Neural crest cell (in vitro differentiated cells): Measurements from ENCODE around the gene AKR7A3. TPM values are rescaled to one million over a fixed set of nuclear protein-coding genes. Genes with fewer than 3 reads are reported as not detected.

ENCODE experiments used
- DNase-seq: peaks from one replicate; pipeline ENCODE4 v3.0.0; 2021; ENCODE audit warnings: low read depth, mixed read lengths, low spot score
- H3K27ac Mint-ChIP-seq: one replicate; pipeline ENCODE4 v1.8.0; 2021; ENCODE audit warnings: mild to moderate bottlenecking, mixed read lengths; ENCODE audit not compliant: unreplicated experiment
- H3K27me3 Mint-ChIP-seq: 2 replicates; pipeline ENCODE4 v1.8.0; 2021; ENCODE audit warnings: low read depth, mild to moderate bottlenecking, mixed read lengths
- H3K36me3 Mint-ChIP-seq: 2 replicates; pipeline ENCODE4 v1.8.0; 2021; ENCODE audit warnings: low read depth, mild to moderate bottlenecking, mixed read lengths
- H3K4me1 Mint-ChIP-seq: 2 replicates; pipeline ENCODE4 v1.8.0; 2021; ENCODE audit warnings: mixed read lengths
- H3K4me3 Mint-ChIP-seq: one replicate; pipeline ENCODE4 v1.8.0; 2021; ENCODE audit warnings: mild to moderate bottlenecking, mixed read lengths
- H3K9me3 Mint-ChIP-seq: 2 replicates; pipeline ENCODE4 v1.8.0; 2021; ENCODE audit warnings: mixed read lengths
- CTCF ChIP-seq: fragments of 200-600 bp; sonication (generic); conservative IDR thresholded peaks from 2 replicates; pipeline ENCODE4 v1.5.0; 2021; ENCODE audit warnings: antibody characterized with exemption, mild to moderate bottlenecking
- total RNA-seq: library from RNA; stranded (reverse); gene quantifications from 2 replicates; pipeline ENCODE4 v1.2.1, GENCODE V29; 2021

AKR7A3 gene
- total RNA-seq, 1 donor from 2014 or later, result 2.1 TPM

- Mint-ChIP-seq H3K4me1 (no peaks in the 10 kb centered on the region), H3K27me3 (no peaks in the 10 kb centered on the region), H3K9me3 (no peaks in the 10 kb centered on the region), H3K4me3 (no peak overlapping the region), H3K36me3 (peaks cover 4% of the 10 kb centered on the region), H3K27ac (no peak overlapping the region)
- TF ChIP-seq CTCF, result no peak
- no peak for DNase-seq
These were observed 20.1 kb downstream of the AKR7A3 start for GRCh38 chr1:19268445-19268844.

GRCh38 chr1:19262744-19263143 lies 25.8 kb downstream of the AKR7A3 start:
- Mint-ChIP-seq H3K27me3 (no peaks in the 10 kb centered on the region), H3K4me1 (no peaks in the 10 kb centered on the region), H3K27ac (no peak overlapping the region), H3K9me3 (no peaks in the 10 kb centered on the region), H3K36me3 (peaks cover 5% of the 10 kb centered on the region), H3K4me3 (no peak overlapping the region)
- TF ChIP-seq CTCF, result no peak
- DNase-seq, result no peak

GRCh38 chr1:19262047-19262446 lies 26.5 kb downstream of the AKR7A3 start:
- H3K27ac Mint-ChIP-seq, result no peak overlapping the region

GRCh38 chr1:19260211-19261138 lies 28.1 kb downstream of the AKR7A3 start:
- H3K36me3 Mint-ChIP-seq, result peaks cover 10% of the 10 kb centered on the region
- H3K27ac Mint-ChIP-seq, result no peak overlapping the region
- H3K27me3 Mint-ChIP-seq, result no peaks in the 10 kb centered on the region
- no peak for TF ChIP-seq CTCF
- no peak overlapping the region for H3K4me3 Mint-ChIP-seq
- H3K9me3 Mint-ChIP-seq, result no peaks in the 10 kb centered on the region
- H3K4me1 Mint-ChIP-seq, result no peaks in the 10 kb centered on the region
- no peak for DNase-seq

More at GRCh38 chr1:19262047-19262446, 26.5 kb downstream of the AKR7A3 start:
- H3K4me1 Mint-ChIP-seq, result no peaks in the 10 kb centered on the region
- H3K27me3 Mint-ChIP-seq, result no peaks in the 10 kb centered on the region
- H3K4me3 Mint-ChIP-seq, result no peak overlapping the region
- DNase-seq, result no peak
- TF ChIP-seq CTCF, result no peak
- peaks cover 8% of the 10 kb centered on the region for H3K36me3 Mint-ChIP-seq
- H3K9me3 Mint-ChIP-seq, result no peaks in the 10 kb centered on the region

GRCh38 chr1:19258353-19258752 lies 30.2 kb downstream of the AKR7A3 start:
- peaks cover 6% of the 10 kb centered on the region for H3K4me1 Mint-ChIP-seq
- no peak overlapping the region for H3K4me3 Mint-ChIP-seq
- peaks cover 10% of the 10 kb centered on the region for H3K36me3 Mint-ChIP-seq
- no peaks in the 10 kb centered on the region for H3K9me3 Mint-ChIP-seq
- H3K27ac Mint-ChIP-seq, result no peak overlapping the region
- TF ChIP-seq CTCF, result no peak
- H3K27me3 Mint-ChIP-seq, result no peaks in the 10 kb centered on the region
- no peak for DNase-seq
